Upper lobe of left lung (tissue), 6 donors: ENCODE measurements around the gene FNTB. TPM values are rescaled to one million over a fixed set of nuclear protein-coding genes. Genes with fewer than 3 reads are reported as not detected.

Experiments used
- ATAC-seq, 2 donors: fragments of 200-7000 bp; cut with Tn5 transposase; one replicate each; pipeline ENCODE4 v1.9.1; 2022; ENCODE audit warnings: mild to moderate bottlenecking in 2 of 2, moderate library complexity in 2 of 2; ENCODE audit not compliant: low FRiP score in 2 of 2
- DNase-seq, 2 donors: peaks; one replicate each; pipeline ENCODE4 v3.0.0-alpha.2; 2019 to 2020
- H3K27ac ChIP-seq, 4 donors: fragments of 200-600 bp; sonication (generic); one replicate each; pipeline ENCODE4 v1.5.1; 2016 to 2019
- H3K27me3 ChIP-seq, 4 donors: fragments of 200-600 bp; sonication (generic); one replicate each; pipeline ENCODE4 v1.5.1; 2017 to 2019
- H3K36me3 ChIP-seq, 4 donors: fragments of 200-600 bp; sonication (generic); one replicate each; pipeline ENCODE4 v1.5.1; 2016 to 2019
- H3K4me1 ChIP-seq, 4 donors: fragments of 200-600 bp; sonication (generic); one replicate each; pipeline ENCODE4 v1.5.1; 2018 to 2019
- H3K4me3 ChIP-seq, 4 donors: fragments of 200-600 bp; sonication (generic); one replicate each; pipeline ENCODE4 v1.5.1; 2017 to 2019; ENCODE audit warnings: mild to moderate bottlenecking in 2 of 4, moderate library complexity in 1 of 4
- H3K9me3 ChIP-seq, 4 donors: fragments of 200-600 bp; sonication (generic); one replicate each; pipeline ENCODE4 v1.5.1; 2018 to 2019
- EP300 ChIP-seq, 4 donors: sonication (generic); formaldehyde crosslinking; IDR thresholded peaks; one replicate each; pipeline ENCODE4 v1.5.1; 2017; ENCODE audit warnings: antibody characterized with exemption in 4 of 4, control low read depth in 2 of 4
- POLR2A ChIP-seq, 4 donors: fragments of 450-650 bp; IDR thresholded peaks; one replicate each; pipeline ENCODE4 v1.5.1; 2016 to 2017; ENCODE audit warnings: antibody characterized with exemption in 4 of 4, mild to moderate bottlenecking in 2 of 4
- POLR2AphosphoS5 ChIP-seq, 2 donors: sonication (generic); formaldehyde crosslinking; IDR thresholded peaks; one replicate each; pipeline ENCODE4 v1.5.1; 2017; ENCODE audit warnings: antibody characterized with exemption in 2 of 2
- WGBS, 2 donors: methylation state at CpG; one replicate each; pipeline ENCODE4 v1.1.5; 2017 to 2018; 5-methylcytosine and 5-hydroxymethylcytosine counted together
- total RNA-seq, 6 donors: library from RNA; depleted of rRNA in 4 of 6; stranded (reverse); fragments of >200 nt in 4 of 6; gene quantifications; one replicate each; pipeline versions ENCODE4 v1.1.0 to v1.2.1, GENCODE V29; 2016 to 2021
- TF ChIP-seq, protein P1 (sequence below), 6 experiments: fragments of 450-650 bp in 4 of 6; fragments of 200-600 bp in 2 of 6; sonication (generic) in 2 of 6; IDR thresholded peaks; one replicate each; pipeline ENCODE4 v1.5.1; 2016 to 2019; ENCODE audit warnings: antibody characterized with exemption in 6 of 6
- donor health status: DM: no; HTN: no; CAD: no; lungs with moderate emphysema.
- donor health status: DM: no; HTN: yes; CAD: no; lungs with severe emphysema.

The FNTB gene
- total RNA-seq, 6 donors from 2014 or later: 9.5 to 30.1 (median 16.0) TPM

DNA sequence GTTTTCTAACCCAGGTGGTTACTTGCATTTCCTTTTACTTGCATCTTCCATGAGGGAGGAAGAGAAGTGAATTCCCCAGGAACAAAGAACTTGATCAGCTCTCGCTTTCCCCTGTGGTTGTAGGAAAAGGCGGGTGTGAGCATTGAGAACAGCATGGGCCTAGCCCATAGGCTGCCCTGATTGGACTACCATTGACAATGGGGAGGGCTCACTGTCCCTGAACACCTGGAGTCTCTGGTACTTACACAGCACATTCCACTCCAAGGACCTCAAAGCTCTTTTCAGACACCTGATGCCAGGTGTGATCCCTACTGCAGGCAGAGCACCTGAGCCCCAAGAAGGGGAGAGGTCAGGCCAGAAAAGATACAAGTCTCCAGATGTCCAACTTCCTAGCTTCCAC, 90.6 kb downstream of the FNTB start:
- WGBS, 2 donors: 87 to 92% methylated on average over 2 of the region's 2 CpGs
- Histone ChIP-seq H3K9me3 (no peaks in the 10 kb centered on the region), H3K36me3 (peaks cover 12 to 66% (median 30%) of the 10 kb centered on the region in 4 donors), H3K4me3 (no peak overlapping the region), H3K4me1 (peaks cover 39 to 66% (median 51%) of the 10 kb centered on the region in 4 donors), H3K27me3 (no peaks in the 10 kb centered on the region), H3K27ac (no peak overlapping the region)
- no peak for DNase-seq
- no peak for ATAC-seq
- TF ChIP-seq, protein P1, sequence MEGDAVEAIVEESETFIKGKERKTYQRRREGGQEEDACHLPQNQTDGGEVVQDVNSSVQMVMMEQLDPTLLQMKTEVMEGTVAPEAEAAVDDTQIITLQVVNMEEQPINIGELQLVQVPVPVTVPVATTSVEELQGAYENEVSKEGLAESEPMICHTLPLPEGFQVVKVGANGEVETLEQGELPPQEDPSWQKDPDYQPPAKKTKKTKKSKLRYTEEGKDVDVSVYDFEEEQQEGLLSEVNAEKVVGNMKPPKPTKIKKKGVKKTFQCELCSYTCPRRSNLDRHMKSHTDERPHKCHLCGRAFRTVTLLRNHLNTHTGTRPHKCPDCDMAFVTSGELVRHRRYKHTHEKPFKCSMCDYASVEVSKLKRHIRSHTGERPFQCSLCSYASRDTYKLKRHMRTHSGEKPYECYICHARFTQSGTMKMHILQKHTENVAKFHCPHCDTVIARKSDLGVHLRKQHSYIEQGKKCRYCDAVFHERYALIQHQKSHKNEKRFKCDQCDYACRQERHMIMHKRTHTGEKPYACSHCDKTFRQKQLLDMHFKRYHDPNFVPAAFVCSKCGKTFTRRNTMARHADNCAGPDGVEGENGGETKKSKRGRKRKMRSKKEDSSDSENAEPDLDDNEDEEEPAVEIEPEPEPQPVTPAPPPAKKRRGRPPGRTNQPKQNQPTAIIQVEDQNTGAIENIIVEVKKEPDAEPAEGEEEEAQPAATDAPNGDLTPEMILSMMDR (IDR thresholded peaks at IDR 0.05): no peak
- TF ChIP-seq EP300 (IDR thresholded peaks at IDR 0.05) (no peak), POLR2A (IDR thresholded peaks at IDR 0.05) (no peak), POLR2AphosphoS5 (IDR thresholded peaks at IDR 0.05) (no peak)

DNA sequence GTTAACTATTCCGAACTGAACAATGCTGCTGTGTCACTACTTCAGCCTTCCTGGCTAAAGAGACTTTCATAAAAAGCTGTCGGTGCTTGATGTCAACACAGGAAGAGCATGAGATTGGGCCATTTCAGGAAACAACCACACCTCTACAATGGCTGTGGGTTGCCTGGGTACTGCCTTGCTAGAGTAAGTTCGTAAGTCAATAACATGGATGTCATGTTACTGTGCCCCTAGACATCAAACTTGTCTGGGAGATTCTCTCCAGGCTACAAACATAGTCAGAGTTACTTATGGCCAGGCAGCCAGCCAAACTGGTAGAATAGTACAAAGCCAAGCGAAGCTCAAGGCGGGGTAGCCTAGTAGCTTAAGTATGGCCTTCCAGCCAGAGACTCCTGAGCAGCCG, 92.5 kb downstream of the FNTB start:
- DNase-seq (no peak), ATAC-seq (no peak)
- Histone ChIP-seq H3K27me3 (no peaks in the 10 kb centered on the region), H3K4me1 (peaks cover 37 to 66% (median 50%) of the 10 kb centered on the region in 4 donors), H3K9me3 (no peaks in the 10 kb centered on the region), H3K36me3 (peaks cover 15 to 72% (median 29%) of the 10 kb centered on the region in 4 donors), H3K4me3 (no peak overlapping the region), H3K27ac (peak overlapping the region; percentile 26 to 77 (median 66))
- TF ChIP-seq POLR2A (IDR thresholded peaks at IDR 0.05) (no peak), EP300 (IDR thresholded peaks at IDR 0.05) (no peak), POLR2AphosphoS5 (IDR thresholded peaks at IDR 0.05) (no peak)
- TF ChIP-seq, protein P1 (IDR thresholded peaks at IDR 0.05): no peak
- 75 to 77% methylated on average over 5 to 6 of the region's 6 CpGs for WGBS, 2 donors

DNA sequence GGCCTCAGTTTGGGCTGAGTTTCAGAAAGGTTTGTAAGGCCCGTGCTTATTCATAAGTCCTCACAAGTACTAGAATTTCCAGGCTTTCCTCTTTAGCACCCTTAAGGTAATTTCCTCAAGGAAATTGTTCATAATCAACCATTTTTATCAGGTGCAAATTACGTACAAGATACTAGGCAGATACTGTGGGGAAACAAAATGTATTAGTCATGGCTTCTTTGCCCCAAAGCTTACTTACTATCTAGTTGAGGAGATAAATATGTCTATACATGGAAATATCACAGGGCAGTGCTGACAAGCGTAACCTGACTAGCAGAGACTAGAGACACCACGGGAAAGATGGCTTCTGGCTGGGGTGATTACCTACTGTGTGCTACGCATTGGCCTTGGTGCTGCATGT, 93.1 kb downstream of the FNTB start:
- TF ChIP-seq, protein P1 (IDR thresholded peaks at IDR 0.05): no peak
- no peak for TF ChIP-seq EP300 (IDR thresholded peaks at IDR 0.05)
- TF ChIP-seq POLR2A (IDR thresholded peaks at IDR 0.05): no peak
- no peak for TF ChIP-seq POLR2AphosphoS5 (IDR thresholded peaks at IDR 0.05)
- 83 to 91% methylated on average over 5 of the region's 5 CpGs for WGBS, 2 donors
- peaks cover 15 to 73% (median 29%) of the 10 kb centered on the region in 4 donors for H3K36me3 ChIP-seq
- H3K4me1 ChIP-seq: peaks cover 31 to 60% (median 46%) of the 10 kb centered on the region in 4 donors
- no peak overlapping the region for H3K4me3 ChIP-seq
- no peaks in the 10 kb centered on the region for H3K27me3 ChIP-seq
- H3K9me3 ChIP-seq: no peaks in the 10 kb centered on the region
- peak overlapping the region; percentile 26 to 77 (median 66) for H3K27ac ChIP-seq
- ATAC-seq (no peak), DNase-seq (no peak)

DNA sequence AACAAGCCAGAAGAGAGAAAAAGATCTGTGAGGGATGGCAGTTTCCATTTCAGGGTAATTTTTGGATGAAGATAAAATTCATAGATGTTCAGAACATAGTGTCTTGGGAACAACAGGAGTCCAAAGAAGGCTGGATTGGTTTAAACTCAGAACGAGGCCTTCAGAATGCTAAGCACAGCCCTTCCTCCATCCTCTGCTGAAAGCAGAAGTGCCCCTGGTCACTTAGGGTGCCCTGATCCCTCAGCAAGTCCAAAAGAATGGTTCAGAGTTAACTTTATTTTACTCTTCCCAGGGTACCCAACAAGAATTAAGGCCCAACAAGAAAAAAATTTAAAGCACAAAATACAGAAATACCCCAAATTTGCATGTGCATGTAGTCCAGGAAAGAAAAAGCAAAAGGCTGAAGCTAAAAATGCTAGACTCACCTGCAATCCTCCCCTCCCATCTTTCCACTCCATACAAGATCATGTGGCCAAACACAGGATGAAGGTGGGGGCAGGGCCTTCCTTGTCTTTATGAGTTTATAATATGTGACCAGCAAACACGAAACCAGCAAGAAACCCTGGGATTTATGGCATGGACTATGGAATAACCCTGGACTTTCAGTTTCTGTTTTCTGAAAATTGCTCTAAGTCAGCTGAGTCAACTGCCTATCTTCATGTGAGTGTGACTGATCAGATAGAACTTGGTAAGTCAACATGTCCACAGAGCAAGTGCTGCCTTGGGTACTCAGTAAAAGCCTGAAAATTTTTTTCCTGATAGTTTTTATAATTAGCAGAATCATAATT, 94.5 kb downstream of the FNTB start:
- Histone ChIP-seq H3K9me3 (no peaks in the 10 kb centered on the region), H3K4me1 (peaks cover 26 to 47% (median 38%) of the 10 kb centered on the region in 4 donors)

More for the DNA sequence above, 94.5 kb downstream of the FNTB start:
- peaks cover 15 to 71% (median 28%) of the 10 kb centered on the region in 4 donors for H3K36me3 ChIP-seq
- H3K4me3 ChIP-seq: no peak overlapping the region
- H3K27me3 ChIP-seq: no peaks in the 10 kb centered on the region
- peak overlapping the region; percentile 2 to 77 (median 58) for H3K27ac ChIP-seq
- 36 to 60% methylated on average over 2 of the region's 2 CpGs for WGBS, 2 donors
- ATAC-seq: no peak
- DNase-seq: no peak
- TF ChIP-seq POLR2A (IDR thresholded peaks at IDR 0.05): no peak
- TF ChIP-seq POLR2AphosphoS5 (IDR thresholded peaks at IDR 0.05): no peak
- TF ChIP-seq EP300 (IDR thresholded peaks at IDR 0.05): no peak
- TF ChIP-seq, protein P1 (IDR thresholded peaks at IDR 0.05): no peak
